ENCODE data around the gene ARHGAP42.
"Not testable (repeated sequence)": the region's sequence is repeated elsewhere in the genome, so short reads cannot be mapped to it uniquely, and the experiment has no call there.

ARHGAP42 gene

DNA sequence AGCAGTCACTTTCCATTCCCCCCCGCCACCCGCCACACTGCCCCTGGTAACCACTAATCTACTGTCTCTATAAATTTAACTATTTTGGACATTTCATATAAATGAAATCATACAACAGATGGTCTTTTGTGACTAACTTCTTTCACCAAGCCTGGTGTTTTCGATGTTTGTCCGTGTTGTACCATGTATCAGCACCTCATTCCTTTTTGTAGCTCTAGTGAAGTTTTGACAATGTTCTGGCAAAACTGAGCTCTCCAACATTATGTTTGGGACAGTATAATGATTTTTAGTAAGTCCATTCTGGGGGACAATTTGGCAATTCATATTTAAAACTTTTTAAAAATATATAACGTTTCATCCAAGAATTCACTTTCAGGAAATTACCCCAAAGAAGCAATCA lies 45.6 kb upstream of the ARHGAP42 start:
- no peak overlapping the region for H3K27ac ChIP-seq
- ChIA-PET CTCF (no interaction called here), POLR2A (ENCODE audit: low non-redundant PET) (no interaction called here)
- TF ChIP-seq, protein P1, sequence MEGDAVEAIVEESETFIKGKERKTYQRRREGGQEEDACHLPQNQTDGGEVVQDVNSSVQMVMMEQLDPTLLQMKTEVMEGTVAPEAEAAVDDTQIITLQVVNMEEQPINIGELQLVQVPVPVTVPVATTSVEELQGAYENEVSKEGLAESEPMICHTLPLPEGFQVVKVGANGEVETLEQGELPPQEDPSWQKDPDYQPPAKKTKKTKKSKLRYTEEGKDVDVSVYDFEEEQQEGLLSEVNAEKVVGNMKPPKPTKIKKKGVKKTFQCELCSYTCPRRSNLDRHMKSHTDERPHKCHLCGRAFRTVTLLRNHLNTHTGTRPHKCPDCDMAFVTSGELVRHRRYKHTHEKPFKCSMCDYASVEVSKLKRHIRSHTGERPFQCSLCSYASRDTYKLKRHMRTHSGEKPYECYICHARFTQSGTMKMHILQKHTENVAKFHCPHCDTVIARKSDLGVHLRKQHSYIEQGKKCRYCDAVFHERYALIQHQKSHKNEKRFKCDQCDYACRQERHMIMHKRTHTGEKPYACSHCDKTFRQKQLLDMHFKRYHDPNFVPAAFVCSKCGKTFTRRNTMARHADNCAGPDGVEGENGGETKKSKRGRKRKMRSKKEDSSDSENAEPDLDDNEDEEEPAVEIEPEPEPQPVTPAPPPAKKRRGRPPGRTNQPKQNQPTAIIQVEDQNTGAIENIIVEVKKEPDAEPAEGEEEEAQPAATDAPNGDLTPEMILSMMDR (conservative IDR thresholded peaks at IDR 0.05; ENCODE audit: low read depth) = no peak
- DNase-seq (ENCODE audit: low spot score) = no peak

DNA sequence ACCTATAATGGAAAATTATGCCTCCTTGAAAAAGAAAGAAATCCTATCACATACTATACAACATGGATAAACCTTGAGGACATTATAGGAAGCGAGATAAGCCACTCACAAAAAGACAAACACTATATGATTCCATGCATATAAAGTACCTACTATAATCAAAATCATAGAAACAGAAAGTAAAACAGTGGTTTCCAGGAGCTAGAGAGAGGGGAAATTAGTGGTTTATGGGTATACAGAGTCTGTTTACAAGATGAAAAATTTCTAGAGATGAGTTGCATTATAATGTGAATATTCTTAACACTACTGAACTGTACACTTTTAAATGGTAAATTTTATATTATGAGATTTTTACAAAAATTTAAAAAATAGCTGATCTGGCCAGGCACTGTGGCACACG lies 40.5 kb upstream of the ARHGAP42 start:
- CTCF ChIA-PET = no interaction called here
- no peak for DNase-seq (ENCODE audit: low spot score)
- no peak overlapping the region for H3K27ac ChIP-seq
- POLR2A ChIA-PET (ENCODE audit: low non-redundant PET) = no interaction called here
- TF ChIP-seq, protein P1 (conservative IDR thresholded peaks at IDR 0.05; ENCODE audit: low read depth) = no peak

DNA sequence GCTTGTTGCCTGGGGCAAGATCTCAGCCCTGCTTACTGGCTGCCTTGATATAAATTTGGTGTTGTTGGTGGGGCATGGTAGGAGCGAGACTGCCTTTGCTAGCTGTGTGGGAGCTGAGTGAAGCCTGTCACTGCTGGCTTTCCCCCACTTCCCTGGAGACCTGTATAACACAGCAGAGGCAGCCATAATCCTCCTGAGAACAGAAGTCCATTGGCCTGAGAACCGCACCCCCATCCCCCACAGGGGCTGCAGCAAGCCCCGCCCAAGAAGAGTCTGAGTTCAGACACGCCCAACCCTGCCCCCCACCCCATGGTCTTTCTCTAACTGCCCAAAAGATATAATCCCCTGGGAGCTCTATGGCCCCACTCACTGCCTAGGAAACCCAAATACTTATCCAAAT lies 39.2 kb upstream of the ARHGAP42 start:
- POLR2A ChIA-PET (ENCODE audit: low non-redundant PET) = no interaction called here
- DNase-seq (ENCODE audit: low spot score) = no peak
- no peak overlapping the region for H3K27ac ChIP-seq
- TF ChIP-seq, protein P1 (conservative IDR thresholded peaks at IDR 0.05; ENCODE audit: low read depth) = no peak
- CTCF ChIA-PET = no interaction called here

DNA sequence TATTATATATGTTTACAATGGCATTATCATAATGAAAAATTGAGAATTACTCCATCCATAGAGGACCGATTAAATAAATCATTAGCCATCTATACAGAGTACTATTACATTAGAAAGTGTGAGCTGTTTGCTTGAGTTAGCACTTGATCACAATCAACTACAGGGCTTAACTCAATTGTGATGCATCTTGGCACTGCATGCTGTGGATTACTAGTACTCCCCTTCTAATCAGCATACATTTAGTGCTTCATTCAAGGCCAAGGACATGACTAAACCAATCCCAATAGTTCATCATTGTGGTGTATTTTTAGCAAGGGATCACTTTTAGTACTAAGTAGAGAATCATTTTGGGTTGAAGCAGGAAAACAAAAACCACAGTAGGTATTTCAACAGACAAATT lies 23.5 kb upstream of the ARHGAP42 start:
- CTCF ChIA-PET = no interaction called here
- H3K27ac ChIP-seq = no peak overlapping the region
- POLR2A ChIA-PET (ENCODE audit: low non-redundant PET) = no interaction called here
- no peak for DNase-seq (ENCODE audit: low spot score)
- TF ChIP-seq, protein P1 (conservative IDR thresholded peaks at IDR 0.05; ENCODE audit: low read depth) = no peak

DNA sequence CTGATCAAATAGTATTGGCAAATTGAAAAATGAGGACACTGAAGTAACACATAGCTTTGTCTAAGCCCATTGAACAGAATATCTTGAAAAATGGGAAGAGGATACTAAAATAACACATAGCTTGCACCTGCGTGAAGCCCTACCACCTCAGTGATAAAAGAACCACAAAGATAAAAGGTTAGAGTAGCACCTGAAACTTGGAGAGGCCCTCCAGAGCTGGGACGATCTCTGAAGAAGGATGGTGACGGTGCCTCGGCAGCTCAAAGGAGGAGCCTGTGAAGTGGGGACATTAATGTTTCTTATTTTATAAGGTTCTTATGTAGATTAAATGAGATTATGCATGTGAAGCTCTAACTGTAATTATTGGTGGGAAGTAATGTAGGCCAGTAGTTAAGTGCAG lies 23.1 kb upstream of the ARHGAP42 start:
- CTCF ChIA-PET = interaction anchor here (0.7 kb wide), 1 partner anchor 27 kb away, joined by 3 read pairs; no protein-coding TSS in a partner anchor
- no peak for DNase-seq (ENCODE audit: low spot score)
- POLR2A ChIA-PET (ENCODE audit: low non-redundant PET) = no interaction called here
- TF ChIP-seq, protein P1 (conservative IDR thresholded peaks at IDR 0.05; ENCODE audit: low read depth) = no peak
- no peak overlapping the region for H3K27ac ChIP-seq

DNA sequence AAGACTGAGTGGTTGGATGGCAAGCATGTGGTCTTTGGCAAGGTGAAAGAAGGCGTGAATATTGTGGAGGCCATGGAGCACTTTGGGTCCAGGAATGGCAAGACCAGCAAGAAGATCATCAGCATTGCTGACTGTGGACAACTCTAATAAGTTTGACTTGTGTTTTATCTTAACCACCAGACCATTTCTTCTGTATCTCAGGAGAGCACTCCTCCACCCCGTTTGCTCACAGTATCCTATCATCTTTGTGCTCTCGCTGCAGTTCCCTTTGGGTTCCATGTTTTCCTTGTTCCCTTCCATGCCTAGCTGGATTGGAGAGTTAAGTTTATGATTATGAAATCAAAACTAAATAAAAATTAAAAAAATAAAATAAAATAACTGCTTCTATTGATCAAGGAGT lies 20.3 kb upstream of the ARHGAP42 start:
- H3K27ac ChIP-seq; CTCF ChIA-PET; POLR2A ChIA-PET (ENCODE audit: low non-redundant PET); DNase-seq (ENCODE audit: low spot score): not testable (repeated sequence)

DNA sequence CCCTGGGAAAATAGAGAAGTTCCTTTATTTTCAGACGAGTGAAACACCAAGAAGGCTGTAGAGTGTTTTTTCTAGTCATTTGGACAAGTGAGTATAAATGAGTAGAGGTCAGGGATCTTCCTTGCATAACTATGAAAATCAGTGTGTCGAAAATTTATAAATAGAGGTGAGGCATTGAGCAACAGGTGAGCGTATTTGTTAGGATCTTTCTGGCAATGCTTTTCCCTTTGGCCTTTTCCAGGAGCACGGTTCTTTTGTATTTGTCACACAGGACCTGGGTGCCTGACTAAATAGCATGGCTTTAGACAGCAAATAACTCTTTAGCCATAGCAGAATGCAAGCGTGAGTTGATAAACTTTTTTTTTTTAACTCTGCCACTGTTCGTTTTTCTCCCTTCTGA lies 19.6 kb upstream of the ARHGAP42 start:
- POLR2A ChIA-PET (ENCODE audit: low non-redundant PET) = no interaction called here

More for the DNA sequence above, 19.6 kb upstream of the ARHGAP42 start:
- DNase-seq (ENCODE audit: low spot score) = no peak
- H3K27ac ChIP-seq = no peak overlapping the region
- TF ChIP-seq, protein P1 (conservative IDR thresholded peaks at IDR 0.05; ENCODE audit: low read depth) = no peak
- CTCF ChIA-PET = no interaction called here
